Colonic mucosa (tissue), 4 donors: Measurements from ENCODE around the gene VMP1. TPM values are rescaled to one million over a fixed set of nuclear protein-coding genes. Genes with fewer than 3 reads are reported as not detected.

Experiments used
- DNase-seq: peaks from one replicate; pipeline ENCODE4 v3.0.0-alpha.2; 2020
- H3K27ac ChIP-seq: fragments of 200-600 bp; one replicate; pipeline ENCODE4 v1.8.0; 2021
- H3K27me3 ChIP-seq: fragments of 200-600 bp; one replicate; pipeline ENCODE4 v1.8.0; 2021
- H3K36me3 ChIP-seq: fragments of 200-600 bp; one replicate; pipeline ENCODE4 v1.8.0; 2021
- H3K4me1 ChIP-seq: fragments of 200-600 bp; one replicate; pipeline ENCODE4 v1.8.0; 2021; ENCODE audit warnings: mild to moderate bottlenecking
- H3K4me3 ChIP-seq: fragments of 200-600 bp; one replicate; pipeline ENCODE4 v1.8.0; 2021
- H3K9ac ChIP-seq, 2 donors: one replicate each; pipeline ENCODE4 v1.7.0; 2013; ENCODE audit warnings: control low read depth in 2 of 2, low read depth in 2 of 2, low read length in 2 of 2
- H3K9me3 ChIP-seq: fragments of 200-600 bp; one replicate; pipeline ENCODE4 v1.8.0; 2021
- CTCF ChIP-seq: fragments of 200-600 bp; IDR thresholded peaks from one replicate; pipeline ENCODE4 v1.8.0; 2022; ENCODE audit warnings: antibody characterized with exemption, mild to moderate bottlenecking
- intact Hi-C: fragments of 100-400 bp; cut with DNase I; formaldehyde crosslinking; loops from one replicate; pipeline ENCODE4 v1.14.1; 2022
- total RNA-seq, 2 donors: library from RNA; stranded (reverse); fragmentation: NEBNext Ultra II Directional in 1 of 2; extraction: Animal tissue kit (Norgen Biotek cat#: 25700) in 1 of 2; gene quantifications; one replicate each; pipeline ENCODE4 v1.2.1, GENCODE V29; 2021
- donor health status: healthy.
- donor health status: DM: no; HTN: no; CAD: no.
- donor health status: DM: no; HTN: no; CAD: no.

The VMP1 gene
- total RNA-seq, 2 donors from 2014 or later: 186 to 291 TPM

DNA sequence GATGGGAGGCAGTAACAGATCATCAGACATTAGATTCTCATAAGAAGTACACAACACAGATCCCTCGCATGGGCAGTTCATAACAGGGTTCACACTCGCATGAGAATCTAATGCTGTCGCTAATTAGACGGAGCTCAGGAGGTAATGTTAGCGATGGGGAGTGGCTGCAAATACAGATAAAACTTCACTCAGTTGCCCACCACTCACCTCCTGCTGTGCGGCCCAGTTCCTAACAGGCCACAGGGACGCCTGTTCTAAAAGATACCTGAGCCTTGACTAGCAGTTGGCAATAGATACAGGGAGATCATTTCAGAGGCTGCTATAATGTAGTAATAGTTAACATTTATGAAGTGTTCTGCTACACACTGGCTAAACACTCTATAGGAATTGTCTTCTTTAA is 5.2 kb upstream of the VMP1 start:
- no peak for DNase-seq
- no peak for TF ChIP-seq CTCF
- H3K4me1 ChIP-seq: no peaks in the 10 kb centered on the region
- H3K36me3 ChIP-seq: peaks cover 5% of the 10 kb centered on the region
- intact Hi-C loops: no loop called here
- H3K9me3 ChIP-seq: no peaks in the 10 kb centered on the region
- H3K27me3 ChIP-seq: no peaks in the 10 kb centered on the region
- H3K4me3 ChIP-seq: no peak overlapping the region
- H3K27ac ChIP-seq: no peak overlapping the region
- H3K9ac ChIP-seq: no peak overlapping the region

GRCh38 chr17:59707971-59708430 is 547 bp downstream of the VMP1 start:
- TF ChIP-seq CTCF: no peak
- no peak for DNase-seq
- no peaks in the 10 kb centered on the region for H3K9me3 ChIP-seq
- peak overlapping the region; percentile 75 for H3K4me3 ChIP-seq
- peak overlapping the region; percentile 90 to 96 for H3K9ac ChIP-seq
- intact Hi-C loops: no loop called here
- no peaks in the 10 kb centered on the region for H3K36me3 ChIP-seq
- peak overlapping the region; percentile 87 for H3K27ac ChIP-seq
- no peaks in the 10 kb centered on the region for H3K27me3 ChIP-seq
- no peaks in the 10 kb centered on the region for H3K4me1 ChIP-seq

- H3K4me1 ChIP-seq: no peaks in the 10 kb centered on the region
- H3K36me3 ChIP-seq: no peaks in the 10 kb centered on the region
- no peaks in the 10 kb centered on the region for H3K27me3 ChIP-seq
- H3K4me3 ChIP-seq: no peak overlapping the region
- no peak overlapping the region for H3K27ac ChIP-seq
- no peaks in the 10 kb centered on the region for H3K9me3 ChIP-seq
- intact Hi-C loops: no loop called here
- no peak overlapping the region for H3K9ac ChIP-seq
- TF ChIP-seq CTCF: no peak
- DNase-seq: no peak
Measured at GRCh38 chr17:59711936-59712335, 4.5 kb downstream of the VMP1 start.

DNA sequence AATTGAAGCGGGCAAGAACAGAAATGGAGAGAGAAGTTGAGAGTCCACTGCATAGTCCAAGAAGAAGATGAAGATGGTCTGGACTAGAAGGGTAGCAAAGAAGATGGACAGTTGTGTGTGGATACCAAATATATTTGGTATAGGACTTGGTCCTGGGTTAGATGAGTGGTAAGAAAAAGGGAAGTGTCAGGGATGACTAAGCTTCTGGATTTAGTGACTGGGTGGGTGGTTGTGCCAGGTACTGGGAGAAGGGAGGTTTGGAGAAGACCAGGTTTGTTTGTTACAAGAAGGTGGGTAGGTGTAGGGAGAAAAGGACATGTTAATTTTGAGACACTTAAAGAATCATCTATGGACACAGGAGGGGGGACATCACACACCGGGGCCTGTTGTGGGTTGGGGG is 5.4 kb downstream of the VMP1 start:
- Histone ChIP-seq H3K4me3 (no peak overlapping the region), H3K9ac (no peak overlapping the region), H3K27me3 (no peaks in the 10 kb centered on the region), H3K27ac (no peak overlapping the region), H3K36me3 (no peaks in the 10 kb centered on the region), H3K4me1 (no peaks in the 10 kb centered on the region), H3K9me3 (no peaks in the 10 kb centered on the region)
- intact Hi-C loops: no loop called here
- DNase-seq: no peak
- TF ChIP-seq CTCF: no peak

- Histone ChIP-seq H3K9ac (no peak overlapping the region), H3K27ac (no peak overlapping the region), H3K27me3 (no peaks in the 10 kb centered on the region), H3K4me1 (no peaks in the 10 kb centered on the region), H3K4me3 (no peak overlapping the region), H3K9me3 (no peaks in the 10 kb centered on the region), H3K36me3 (no peaks in the 10 kb centered on the region)
- DNase-seq: no peak
- intact Hi-C loops: no loop called here
- no peak for TF ChIP-seq CTCF
Measured at GRCh38 chr17:59714255-59714654, 6.8 kb downstream of the VMP1 start.

- intact Hi-C loops: no loop called here
Measured at GRCh38 chr17:59716427-59716826, 9.0 kb downstream of the VMP1 start.

More at GRCh38 chr17:59716427-59716826, 9.0 kb downstream of the VMP1 start:
- no peak for DNase-seq
- Histone ChIP-seq H3K27me3 (no peaks in the 10 kb centered on the region), H3K4me1 (peaks cover 4% of the 10 kb centered on the region), H3K9me3 (no peaks in the 10 kb centered on the region), H3K4me3 (no peak overlapping the region), H3K36me3 (no peaks in the 10 kb centered on the region), H3K9ac (no peak overlapping the region), H3K27ac (no peak overlapping the region)
- TF ChIP-seq CTCF: no peak
